DND-41 (cell line): ENCODE measurements around the gene CPXM2.

ENCODE experiments used
- ATAC-seq: fragments of 200-7000 bp; cut with Tn5 transposase; 3 replicates; pipeline ENCODE4 v1.9.1; 2021; ENCODE audit warnings: low read depth; ENCODE audit not compliant: insufficient read depth
- DNase-seq: peaks from one replicate; pipeline ENCODE4 v3.0.0-alpha.2; 2020
- H2AFZ ChIP-seq: 2 replicates; pipeline ENCODE4 v1.6.0; 2012; ENCODE audit warnings: low read depth, low read length
- H3K27ac ChIP-seq: 2 replicates; pipeline ENCODE4 v1.5.1; 2012; ENCODE audit warnings: low read length, inconsistent platforms
- H3K27me3 ChIP-seq: fragments of 200-600 bp; sonication (generic); 2 replicates; pipeline ENCODE4 v1.6.0; 2012; ENCODE audit warnings: low read length, mild to moderate bottlenecking, inconsistent platforms; ENCODE audit not compliant: insufficient read depth, poor library complexity
- H3K36me3 ChIP-seq: 2 replicates; pipeline ENCODE4 v1.5.1; 2012; ENCODE audit warnings: low read length, inconsistent platforms; ENCODE audit not compliant: insufficient read depth
- H3K4me1 ChIP-seq: 2 replicates; pipeline ENCODE4 v1.5.1; 2012; ENCODE audit warnings: mild to moderate bottlenecking, low read length; ENCODE audit not compliant: insufficient read depth
- H3K4me2 ChIP-seq: 2 replicates; pipeline ENCODE4 v1.6.0; 2012; ENCODE audit warnings: mild to moderate bottlenecking, moderate library complexity, low read length, inconsistent platforms; ENCODE audit not compliant: insufficient read depth
- H3K4me3 ChIP-seq, 2 experiments: fragments of 200-600 bp in 1 of 2; shearing (Covaris generic) in 1 of 2; 2 replicates each; pipeline ENCODE4 v1.5.1; 2012 to 2016; ENCODE audit warnings: inconsistent platforms in 2 of 2, low read length in 2 of 2, mild to moderate bottlenecking in 2 of 2, low read depth in 1 of 2, moderate library complexity in 1 of 2
- H3K79me2 ChIP-seq: 2 replicates; pipeline ENCODE4 v1.6.0; 2012; ENCODE audit warnings: low read length, inconsistent platforms; ENCODE audit not compliant: insufficient read depth
- H3K9ac ChIP-seq: 2 replicates; pipeline ENCODE4 v1.6.0; 2012; ENCODE audit warnings: low read depth, mild to moderate bottlenecking, inconsistent platforms, low read length, moderate library complexity
- H3K9me3 ChIP-seq: 2 replicates; pipeline ENCODE4 v1.5.1; 2012; ENCODE audit warnings: low read length, moderate library complexity, mild to moderate bottlenecking, inconsistent platforms; ENCODE audit not compliant: insufficient read depth, severe bottlenecking
- H4K20me1 ChIP-seq: 2 replicates; pipeline ENCODE4 v1.6.0; 2012; ENCODE audit warnings: low read length; ENCODE audit not compliant: insufficient read depth
- EZH2 ChIP-seq: IDR thresholded peaks from 3 replicates; pipeline ENCODE4 v1.6.1; 2012; ENCODE audit warnings: borderline replicate concordance, low read depth, mild to moderate bottlenecking, moderate library complexity, low read length, inconsistent platforms; ENCODE audit not compliant: severe bottlenecking
- TF ChIP-seq, protein P1 (sequence below): IDR thresholded peaks from 2 replicates; pipeline ENCODE4 v1.5.1; 2012; ENCODE audit warnings: borderline replicate concordance, low read length, moderate library complexity, mild to moderate bottlenecking; ENCODE audit not compliant: poor library complexity, severe bottlenecking; ENCODE audit errors: extremely low read depth

Gene CPXM2

DNA sequence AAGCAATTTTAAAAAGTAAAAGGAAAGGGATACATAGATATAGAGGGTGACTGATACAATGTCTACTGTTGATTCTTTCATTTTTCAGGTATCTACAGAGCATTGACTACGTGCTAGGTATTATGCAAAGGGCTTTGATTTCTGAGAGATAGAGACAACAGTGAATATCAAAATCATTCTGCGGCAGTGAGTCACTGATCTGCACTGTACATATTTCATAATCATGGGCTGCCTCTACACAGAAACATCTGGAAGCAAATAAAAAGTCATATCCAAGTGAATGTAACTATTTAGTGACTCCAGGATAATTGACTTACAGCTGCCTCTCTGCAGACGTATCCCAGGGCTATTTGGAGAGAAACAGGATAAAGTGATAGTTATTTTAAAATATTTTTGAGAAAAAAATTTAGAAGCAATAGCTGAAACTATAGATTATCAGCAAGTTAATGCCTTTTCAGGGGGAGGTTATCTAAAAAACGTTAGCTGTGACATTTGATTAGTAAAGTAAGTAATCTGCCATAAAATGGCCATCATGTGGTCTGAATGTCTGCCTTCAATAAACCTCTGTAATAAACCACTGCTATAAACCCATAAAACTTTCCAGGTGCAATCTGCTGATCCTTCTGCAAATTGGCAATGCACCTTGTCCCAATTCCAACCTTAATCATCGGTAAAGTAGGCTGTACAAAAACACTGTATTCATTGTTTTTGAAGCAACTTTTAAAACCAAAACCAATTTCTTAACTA is 43.7 kb downstream of the CPXM2 start:
- Histone ChIP-seq H2AFZ (no peak overlapping the region), H4K20me1 (no peaks in the 10 kb centered on the region), H3K79me2 (no peaks in the 10 kb centered on the region), H3K27me3 (no peaks in the 10 kb centered on the region), H3K4me1 (no peaks in the 10 kb centered on the region), H3K36me3 (no peaks in the 10 kb centered on the region), H3K4me3 (no peak overlapping the region), H3K27ac (no peak overlapping the region), H3K4me2 (no peak overlapping the region), H3K9ac (no peak overlapping the region), H3K9me3 (no peaks in the 10 kb centered on the region)
- no peak for ATAC-seq
- TF ChIP-seq EZH2, result no peak
- TF ChIP-seq, protein P1, sequence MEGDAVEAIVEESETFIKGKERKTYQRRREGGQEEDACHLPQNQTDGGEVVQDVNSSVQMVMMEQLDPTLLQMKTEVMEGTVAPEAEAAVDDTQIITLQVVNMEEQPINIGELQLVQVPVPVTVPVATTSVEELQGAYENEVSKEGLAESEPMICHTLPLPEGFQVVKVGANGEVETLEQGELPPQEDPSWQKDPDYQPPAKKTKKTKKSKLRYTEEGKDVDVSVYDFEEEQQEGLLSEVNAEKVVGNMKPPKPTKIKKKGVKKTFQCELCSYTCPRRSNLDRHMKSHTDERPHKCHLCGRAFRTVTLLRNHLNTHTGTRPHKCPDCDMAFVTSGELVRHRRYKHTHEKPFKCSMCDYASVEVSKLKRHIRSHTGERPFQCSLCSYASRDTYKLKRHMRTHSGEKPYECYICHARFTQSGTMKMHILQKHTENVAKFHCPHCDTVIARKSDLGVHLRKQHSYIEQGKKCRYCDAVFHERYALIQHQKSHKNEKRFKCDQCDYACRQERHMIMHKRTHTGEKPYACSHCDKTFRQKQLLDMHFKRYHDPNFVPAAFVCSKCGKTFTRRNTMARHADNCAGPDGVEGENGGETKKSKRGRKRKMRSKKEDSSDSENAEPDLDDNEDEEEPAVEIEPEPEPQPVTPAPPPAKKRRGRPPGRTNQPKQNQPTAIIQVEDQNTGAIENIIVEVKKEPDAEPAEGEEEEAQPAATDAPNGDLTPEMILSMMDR, result no peak
- no peak for DNase-seq

- Histone ChIP-seq H3K79me2 (no peaks in the 10 kb centered on the region), H3K27ac (no peak overlapping the region), H3K4me1 (no peaks in the 10 kb centered on the region), H4K20me1 (no peaks in the 10 kb centered on the region), H3K36me3 (no peaks in the 10 kb centered on the region), H3K27me3 (peaks cover 26% of the 10 kb centered on the region), H3K9ac (no peak overlapping the region), H3K4me2 (no peak overlapping the region), H3K9me3 (no peaks in the 10 kb centered on the region), H3K4me3 (no peak overlapping the region), H2AFZ (no peak overlapping the region)
- DNase-seq (no peak), ATAC-seq (no peak)
- no peak for TF ChIP-seq EZH2
Observed at GRCh38 chr10:123843835-123844234, 47.8 kb downstream of the CPXM2 start.

- DNase-seq (no peak), ATAC-seq (no peak)
- Histone ChIP-seq H3K27ac (no peak overlapping the region), H3K4me1 (no peaks in the 10 kb centered on the region), H2AFZ (no peak overlapping the region), H3K9ac (no peak overlapping the region), H3K4me2 (no peak overlapping the region), H3K4me3 (no peak overlapping the region), H3K9me3 (no peaks in the 10 kb centered on the region), H4K20me1 (no peaks in the 10 kb centered on the region), H3K27me3 (peaks cover 32% of the 10 kb centered on the region), H3K36me3 (no peaks in the 10 kb centered on the region), H3K79me2 (no peaks in the 10 kb centered on the region)
- TF ChIP-seq EZH2, result no peak
- TF ChIP-seq, protein P1, result no peak
Observed at GRCh38 chr10:123842692-123843385, 48.8 kb downstream of the CPXM2 start.

- Histone ChIP-seq H3K4me2 (no peak overlapping the region), H3K9ac (no peak overlapping the region), H3K27ac (no peak overlapping the region), H2AFZ (no peak overlapping the region), H3K4me1 (no peaks in the 10 kb centered on the region), H3K27me3 (peaks cover 40% of the 10 kb centered on the region), H3K36me3 (no peaks in the 10 kb centered on the region), H4K20me1 (no peaks in the 10 kb centered on the region), H3K79me2 (no peaks in the 10 kb centered on the region), H3K9me3 (no peaks in the 10 kb centered on the region), H3K4me3 (no peak overlapping the region)
- TF ChIP-seq, protein P1, result no peak
- TF ChIP-seq EZH2, result no peak
- DNase-seq (no peak), ATAC-seq (no peak)
Observed at GRCh38 chr10:123841560-123841959, 50.0 kb downstream of the CPXM2 start.
